GM12891 (cell line): ENCODE measurements around the gene FAM20C.

Source experiments
- PAX5 ChIP-seq: IDR thresholded peaks from 2 replicates; pipeline ENCODE4 v1.6.1; 2011; ENCODE audit warnings: low read length, moderate library complexity, mild to moderate bottlenecking; ENCODE audit not compliant: insufficient read depth, severe bottlenecking
- POLR2A ChIP-seq: IDR thresholded peaks from 2 replicates; pipeline ENCODE4 v1.6.1; 2011; ENCODE audit warnings: low read depth, low read length, control low read depth
- POLR2AphosphoS5 ChIP-seq: IDR thresholded peaks from 2 replicates; pipeline ENCODE4 v1.6.1; 2011; ENCODE audit warnings: low read depth, low read length, control low read depth
- SPI1 ChIP-seq: IDR thresholded peaks from 2 replicates; pipeline ENCODE4 v1.6.1; 2011; ENCODE audit warnings: low read depth, low read length, control low read depth
- TAF1 ChIP-seq: IDR thresholded peaks from 2 replicates; pipeline ENCODE4 v1.6.1; 2011; ENCODE audit warnings: low read depth, low read length, control low read depth

DNA sequence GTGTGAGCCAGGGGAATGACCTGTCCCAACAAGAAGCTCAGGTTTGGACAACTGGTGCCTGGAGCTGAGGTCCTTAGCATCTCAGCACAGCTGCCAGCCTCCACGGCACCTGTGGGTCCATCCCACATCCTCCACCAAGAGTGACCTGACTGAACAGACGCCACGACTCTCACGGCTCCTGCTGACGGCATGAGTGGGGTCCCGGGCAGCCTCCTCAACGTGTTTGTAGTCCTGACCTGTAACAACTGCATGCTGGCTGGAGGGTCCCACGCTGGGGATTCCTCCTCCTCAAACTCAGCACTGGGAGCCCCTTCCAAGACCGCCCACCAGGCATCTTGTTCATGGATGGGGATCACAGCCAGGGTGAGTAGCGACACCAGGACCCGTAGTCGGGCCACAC is 36.2 kb downstream of the FAM20C start:
- TF ChIP-seq POLR2AphosphoS5: no peak
- TF ChIP-seq TAF1: no peak
- no peak for TF ChIP-seq POLR2A
- TF ChIP-seq SPI1: no peak
- no peak for TF ChIP-seq PAX5
